NCI-H2227 (cell line): Measurements from ENCODE around the gene PYM1.
"Not testable (repeated sequence)": the region's sequence is repeated elsewhere in the genome, so short reads cannot be mapped to it uniquely, and the experiment has no call there.

Source experiments
- DNase-seq: peaks from one replicate; lab custom pipeline; 2025; ENCODE audit not compliant: unreplicated experiment; lab: John Stamatoyannopoulos, UW

The PYM1 gene

GRCh38 chr12:55940065-55940732, 12.5 kb upstream of the PYM1 start:
- DNase-seq: peak; percentile 79

- DNase-seq: no peak
Measured at GRCh38 chr12:55938826-55939501, 11.3 kb upstream of the PYM1 start.

GRCh38 chr12:55937981-55938380, 10.3 kb upstream of the PYM1 start:
- no peak for DNase-seq

GRCh38 chr12:55935738-55936151, 8.1 kb upstream of the PYM1 start:
- no peak for DNase-seq

GRCh38 chr12:55934773-55935172, 7.1 kb upstream of the PYM1 start:
- DNase-seq: no peak

- no peak for DNase-seq
Measured at GRCh38 chr12:55933799-55934742, 6.4 kb upstream of the PYM1 start.

- no peak for DNase-seq
Measured at GRCh38 chr12:55933169-55933798, 5.6 kb upstream of the PYM1 start.

GRCh38 chr12:55932551-55932910, 4.8 kb upstream of the PYM1 start:
- DNase-seq: no peak

GRCh38 chr12:55931780-55932550, 4.3 kb upstream of the PYM1 start:
- DNase-seq: peak; percentile 56

- DNase-seq: no peak
Measured at GRCh38 chr12:55931317-55931779, 3.7 kb upstream of the PYM1 start.

- DNase-seq: peak; percentile 51
Measured at GRCh38 chr12:55930771-55931316, 3.1 kb upstream of the PYM1 start, which contains the start of gene DGKA. Gene DGKA (plus strand): TSS chr12:55931162. CDS start chr12:55936504, 5,342 bp downstream.

GRCh38 chr12:55929306-55929791, 1.7 kb upstream of the PYM1 start:
- DNase-seq: no peak

- peak; percentile 91 for DNase-seq
Measured at GRCh38 chr12:55926738-55927587, 731 bp downstream of the PYM1 start.

- no peak for DNase-seq
Measured at GRCh38 chr12:55925870-55926737, 1.6 kb downstream of the PYM1 start.

- no peak for DNase-seq
Measured at GRCh38 chr12:55925371-55925770, 2.3 kb downstream of the PYM1 start.

GRCh38 chr12:55923648-55924047, 4.0 kb downstream of the PYM1 start:
- DNase-seq: not testable (repeated sequence)

GRCh38 chr12:55922126-55922525, 5.6 kb downstream of the PYM1 start:
- no peak for DNase-seq

GRCh38 chr12:55919032-55919431, 8.7 kb downstream of the PYM1 start:
- not testable (repeated sequence) for DNase-seq
